ENCODE results near the gene CD320. TPM values are rescaled to one million over a fixed set of nuclear protein-coding genes. Genes with fewer than 3 reads are reported as not detected.

CD320 gene
- total RNA-seq: 10 to 100 TPM; 23.6 to 72.9 (median 37.6) TPM

DNA sequence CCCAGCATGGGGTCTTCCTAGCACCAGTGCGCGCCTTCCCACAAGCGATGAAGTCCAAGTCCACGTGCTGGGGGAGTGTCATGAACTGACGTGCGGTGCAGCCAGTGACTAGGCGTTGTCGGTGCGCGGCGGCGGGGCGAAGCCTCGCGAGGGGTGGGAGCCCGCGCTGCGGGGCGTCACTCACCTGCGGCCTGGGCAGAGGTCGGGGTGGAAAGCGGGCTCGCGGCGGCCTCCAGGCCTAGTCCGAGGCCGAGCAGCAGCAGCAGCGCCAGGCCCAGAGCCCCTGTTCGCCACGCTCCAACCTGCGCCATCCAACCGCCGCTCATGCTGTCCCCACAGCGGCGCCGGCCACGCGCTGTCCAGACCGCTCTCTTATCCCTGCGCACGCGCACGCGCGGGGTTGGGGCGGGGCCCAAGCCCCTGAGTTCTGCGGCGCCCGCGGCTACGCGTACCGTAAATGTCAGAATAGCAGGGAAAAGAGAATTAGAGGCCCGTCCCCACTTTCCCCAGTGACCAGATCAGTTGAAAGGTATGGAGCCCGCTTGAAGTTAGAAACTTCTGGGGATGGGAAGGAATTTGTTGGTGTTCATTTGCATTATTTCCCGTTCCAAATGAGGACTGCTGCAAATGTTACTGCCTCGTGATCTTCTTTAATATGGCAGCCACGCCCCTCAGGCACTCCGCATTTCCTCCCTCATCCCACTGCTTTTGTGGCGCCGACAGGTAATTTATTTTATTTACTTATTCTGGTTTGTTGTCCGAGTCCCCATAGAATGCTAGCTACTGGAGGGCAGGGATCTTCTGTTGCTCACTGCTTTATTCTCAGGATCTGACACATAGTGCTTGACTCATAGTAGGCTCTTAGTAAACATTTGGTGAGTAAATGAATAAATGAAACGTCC lies at the start of gene CD320:
TSS of gene CD320 (minus strand) at position 394 of the 902 bp plus-strand sequence. CDS start at position 326, 68 bp downstream.
- no peak for TF ChIP-seq CTCF (IDR thresholded peaks at IDR 0.05; ENCODE audit: low read depth)

- TF ChIP-seq CTCF (IDR thresholded peaks at IDR 0.05; ENCODE audit: low read depth): no peak
Measured at GRCh38 chr19:8357007-8357521, 48.9 kb upstream of the CD320 start.

DNA sequence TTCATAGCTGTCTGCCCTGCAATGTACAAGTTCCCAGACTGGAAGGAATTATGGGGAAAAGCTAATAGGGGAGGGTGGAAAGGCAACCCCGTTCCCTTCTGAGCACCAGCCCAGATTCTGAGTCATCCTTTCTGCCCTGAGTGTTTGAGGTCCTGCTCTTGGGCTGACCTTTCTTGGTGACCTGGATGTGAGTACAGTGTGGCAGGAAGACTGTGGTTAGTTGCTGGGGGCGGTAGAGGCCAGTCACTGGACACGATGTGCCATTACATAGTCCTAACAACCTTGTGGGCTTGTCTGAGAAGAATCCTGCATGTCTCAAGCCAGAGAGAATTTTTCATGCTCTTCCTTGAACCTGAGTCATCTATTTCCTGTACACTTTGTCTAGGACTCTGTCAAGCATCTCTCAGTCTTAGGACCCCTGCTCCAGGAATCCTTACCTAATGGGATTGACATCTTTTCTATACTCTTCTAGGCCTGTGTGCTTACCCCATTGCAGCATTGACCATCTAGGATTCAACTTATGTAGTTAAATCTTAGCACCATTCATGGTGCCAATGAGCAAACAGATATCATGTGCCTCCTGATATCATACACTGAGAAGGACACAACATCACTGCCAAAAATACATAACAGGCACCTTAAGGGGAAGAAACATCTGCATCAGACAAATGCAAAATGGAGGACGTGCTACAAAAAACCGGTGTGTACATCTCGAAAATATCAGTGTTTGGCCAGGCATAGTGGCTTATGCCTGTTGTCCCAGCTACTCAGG lies 47.7 kb upstream of the CD320 start:
- TF ChIP-seq CTCF (IDR thresholded peaks at IDR 0.05; ENCODE audit: low read depth): no peak

DNA sequence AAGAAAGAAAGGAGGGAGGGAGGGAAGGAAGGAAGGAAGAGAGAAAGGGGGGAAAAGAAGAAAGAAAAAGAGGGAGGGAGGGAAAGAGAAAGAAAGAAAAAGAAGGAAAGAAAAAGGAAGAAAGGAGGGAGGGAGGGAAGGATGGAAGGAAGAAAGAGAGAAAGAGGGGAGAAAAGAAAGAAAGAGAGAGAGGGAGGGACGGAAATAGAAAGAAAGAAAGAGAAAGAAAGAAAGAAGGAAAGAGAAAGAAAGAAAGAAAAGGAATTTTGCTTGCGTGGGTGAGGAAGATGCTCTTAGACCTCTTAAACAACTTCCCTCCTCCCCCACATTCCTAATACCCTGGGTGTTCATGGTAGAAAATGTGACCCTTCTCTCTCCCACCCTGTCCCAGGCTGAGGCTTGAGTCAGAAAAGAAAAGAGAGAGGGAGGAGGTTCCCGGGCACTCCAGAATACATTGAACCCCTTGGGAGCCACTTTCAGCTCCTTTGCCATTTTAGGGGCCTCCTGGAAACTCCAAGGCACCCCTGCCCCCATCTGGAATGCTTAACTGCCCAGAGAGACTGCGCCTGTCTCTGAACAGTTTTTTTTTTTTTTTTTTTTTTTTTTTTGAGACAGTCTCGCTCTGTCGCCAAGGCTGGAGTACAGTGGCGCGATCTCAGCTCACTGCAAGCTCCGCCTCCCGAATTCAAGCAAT lies 44.1 kb upstream of the CD320 start:
- no peak for TF ChIP-seq CTCF (IDR thresholded peaks at IDR 0.05; ENCODE audit: low read depth)

- TF ChIP-seq CTCF (IDR thresholded peaks at IDR 0.05; ENCODE audit: low read depth): no peak
Measured at GRCh38 chr19:8343483-8343844, 35.3 kb upstream of the CD320 start.

DNA sequence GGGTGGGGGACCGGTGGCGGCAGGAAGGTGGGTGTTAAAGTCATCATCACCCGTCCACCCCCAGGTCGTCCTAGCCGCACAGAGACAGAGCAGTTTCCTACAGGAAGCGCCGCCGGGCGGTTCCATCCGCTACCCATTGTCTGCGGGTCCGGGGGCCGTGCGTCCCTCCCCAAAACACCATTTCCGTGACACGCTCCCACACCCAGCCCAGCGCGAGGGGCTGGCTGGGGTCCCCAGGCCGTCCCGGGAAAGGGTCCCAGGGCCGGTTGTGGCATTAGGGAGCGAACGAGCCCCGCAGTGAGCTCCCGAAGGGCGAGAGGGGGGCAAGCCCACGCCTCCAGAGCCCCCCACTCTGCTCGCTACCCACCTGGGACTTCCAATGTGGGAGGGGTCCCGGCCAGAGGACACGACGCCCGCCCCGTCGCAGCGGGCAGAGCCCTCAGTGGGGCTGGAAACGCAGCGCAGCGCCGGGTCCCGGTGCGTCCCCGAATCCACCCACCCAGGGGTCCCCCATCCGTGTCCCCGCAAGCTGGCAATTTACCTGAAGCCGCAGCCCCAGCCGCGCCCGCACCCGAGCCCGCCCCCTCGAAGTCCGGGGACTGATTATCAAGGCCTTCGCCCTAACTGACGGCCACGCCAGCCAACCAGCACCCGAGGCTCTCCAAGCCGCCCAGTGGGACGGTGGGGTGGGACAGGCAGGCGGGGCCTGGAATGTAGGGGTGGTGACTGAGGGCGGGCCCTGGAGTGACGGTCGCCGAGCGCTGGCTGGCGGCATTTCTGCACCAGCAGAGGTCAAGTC lies 34.7 kb upstream of the CD320 start, which contains the start of gene KANK3:
TSS of gene KANK3 (minus strand) at position 579 of the 799 bp plus-strand sequence. CDS start 5,434 bp downstream, outside the sequence.
- TF ChIP-seq CTCF (IDR thresholded peaks at IDR 0.05; ENCODE audit: low read depth): no peak
